HG03175 (cell line): ENCODE data around the gene FABP6.

Experiments
- ATAC-seq: cut with Tn5 transposase; IDR thresholded peaks from one replicate; pipeline ENCODE4 v1.9.1; 2021; ENCODE audit warnings: mild to moderate bottlenecking, moderate library complexity; ENCODE audit not compliant: unreplicated experiment

Gene FABP6

DNA sequence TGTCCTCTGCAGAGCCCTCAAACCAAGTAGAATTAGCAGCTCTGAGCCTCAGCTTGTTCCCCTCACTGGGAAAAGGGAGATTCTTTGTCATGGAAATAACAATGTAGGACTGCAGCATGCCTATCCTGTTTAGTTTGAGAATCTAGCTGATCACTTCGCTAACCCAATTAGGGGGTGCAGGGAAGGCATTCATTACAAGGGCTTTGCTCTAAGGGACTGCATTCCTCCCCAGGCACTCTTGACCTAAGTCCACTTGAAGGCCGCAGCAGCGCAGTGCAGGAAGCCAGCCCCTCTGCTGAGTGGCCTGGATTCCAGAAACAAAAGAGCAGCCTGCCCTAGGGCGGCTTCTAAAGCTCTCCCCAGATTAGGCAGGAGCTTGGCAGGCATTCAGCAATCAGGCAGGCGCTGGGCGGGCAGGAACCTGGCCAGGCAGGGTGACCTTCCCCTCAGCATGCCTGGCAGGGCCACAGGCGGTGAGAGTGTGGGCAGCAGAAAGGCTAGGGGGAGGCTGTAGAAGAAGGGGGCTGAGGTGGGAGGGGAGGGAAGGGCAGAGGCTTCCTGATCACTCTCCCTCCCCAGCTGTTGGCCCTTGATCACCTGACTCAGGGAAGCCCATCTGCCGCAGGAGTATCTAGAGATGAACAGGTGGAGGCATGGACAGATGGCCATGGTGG, 58.2 kb downstream of the FABP6 start:
- no peak for ATAC-seq
